ENCODE measurements around the gene NCAPH2.

Gene NCAPH2

DNA sequence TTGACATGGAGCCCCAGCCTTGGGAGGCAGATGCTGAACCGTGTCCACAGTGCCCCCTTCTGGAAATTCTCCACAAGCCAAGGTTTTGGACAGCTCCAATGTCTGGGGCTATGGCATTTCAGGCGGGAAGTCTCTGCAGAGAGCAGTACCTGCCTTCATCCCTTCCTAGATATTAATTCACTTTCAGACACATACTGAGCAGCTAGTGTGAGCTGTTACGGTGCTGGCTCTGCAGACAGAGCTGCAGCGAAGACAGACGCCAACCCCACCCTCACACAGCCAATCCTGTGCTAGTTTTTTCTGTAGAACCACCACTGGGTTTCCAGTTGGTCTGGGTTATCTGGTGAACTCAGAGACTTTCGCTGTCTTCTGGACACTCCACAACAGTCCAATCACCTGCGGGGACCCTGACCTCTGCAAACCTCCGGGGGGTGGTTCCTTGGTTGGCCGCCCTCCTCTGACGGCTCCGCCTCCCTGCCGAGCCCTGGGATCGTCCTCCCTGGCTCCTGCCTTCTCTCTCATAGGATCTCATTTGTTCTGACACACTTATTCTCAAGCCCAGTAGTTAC, 9.6 kb upstream of the NCAPH2 start (continued):
- TF ChIP-seq KLF7 (tag by site-specific recombination; IDR thresholded peaks at IDR 0.05; ENCODE audit: borderline replicate concordance) (no peak; the same call in 1 of the 2 replicates), ZNF416 (tag by site-specific recombination; IDR thresholded peaks at IDR 0.05) (no peak), IKZF3 (tag by site-specific recombination; IDR thresholded peaks at IDR 0.05) (peak; percentile 55), ZNF16 (tag by site-specific recombination; IDR thresholded peaks at IDR 0.05; ENCODE audit: low read depth) (no peak), ZNF623 (tag by site-specific recombination; IDR thresholded peaks at IDR 0.05) (no peak), ZNF830 (tag by site-specific recombination; IDR thresholded peaks at IDR 0.05; ENCODE audit: low read depth) (no peak), ZNF175 (tag by site-specific recombination; IDR thresholded peaks at IDR 0.05) (no peak), ZBTB7A (tag by site-specific recombination; IDR thresholded peaks at IDR 0.05; ENCODE audit: low read depth) (no peak), ZNF37A (tag by site-specific recombination; IDR thresholded peaks at IDR 0.05) (no peak), ZNF280C (tag by site-specific recombination; IDR thresholded peaks at IDR 0.05) (no peak), HOXC10 (CRISPR knock-in tag; IDR thresholded peaks at IDR 0.05) (no peak), YY1 (tag by site-specific recombination; IDR thresholded peaks at IDR 0.05) (no peak), OVOL3 (tag by site-specific recombination; IDR thresholded peaks at IDR 0.05) (no peak), PRDM6 (tag by site-specific recombination; IDR thresholded peaks at IDR 0.05) (no peak), ZNF184 (tag by site-specific recombination; IDR thresholded peaks at IDR 0.05) (no peak), ZNF555 (tag by site-specific recombination; conservative IDR thresholded peaks at IDR 0.05) (no peak), RBAK (tag by site-specific recombination; IDR thresholded peaks at IDR 0.05) (no peak), MEIS1 (CRISPR knock-in tag; IDR thresholded peaks at IDR 0.05; ENCODE audit: borderline replicate concordance) (no peak)
- TF ChIP-seq, protein P1, sequence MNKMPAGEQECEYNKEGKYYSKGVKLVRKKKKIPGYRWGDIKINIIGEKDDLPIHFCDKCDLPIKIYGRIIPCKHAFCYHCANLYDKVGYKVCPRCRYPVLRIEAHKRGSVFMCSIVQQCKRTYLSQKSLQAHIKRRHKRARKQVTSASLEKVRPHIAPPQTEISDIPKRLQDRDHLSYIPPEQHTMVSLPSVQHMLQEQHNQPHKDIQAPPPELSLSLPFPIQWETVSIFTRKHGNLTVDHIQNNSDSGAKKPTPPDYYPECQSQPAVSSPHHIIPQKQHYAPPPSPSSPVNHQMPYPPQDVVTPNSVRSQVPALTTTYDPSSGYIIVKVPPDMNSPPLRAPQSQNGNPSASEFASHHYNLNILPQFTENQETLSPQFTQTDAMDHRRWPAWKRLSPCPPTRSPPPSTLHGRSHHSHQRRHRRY (tag by site-specific recombination; IDR thresholded peaks at IDR 0.05) = no peak
- TF ChIP-seq, protein P2, sequence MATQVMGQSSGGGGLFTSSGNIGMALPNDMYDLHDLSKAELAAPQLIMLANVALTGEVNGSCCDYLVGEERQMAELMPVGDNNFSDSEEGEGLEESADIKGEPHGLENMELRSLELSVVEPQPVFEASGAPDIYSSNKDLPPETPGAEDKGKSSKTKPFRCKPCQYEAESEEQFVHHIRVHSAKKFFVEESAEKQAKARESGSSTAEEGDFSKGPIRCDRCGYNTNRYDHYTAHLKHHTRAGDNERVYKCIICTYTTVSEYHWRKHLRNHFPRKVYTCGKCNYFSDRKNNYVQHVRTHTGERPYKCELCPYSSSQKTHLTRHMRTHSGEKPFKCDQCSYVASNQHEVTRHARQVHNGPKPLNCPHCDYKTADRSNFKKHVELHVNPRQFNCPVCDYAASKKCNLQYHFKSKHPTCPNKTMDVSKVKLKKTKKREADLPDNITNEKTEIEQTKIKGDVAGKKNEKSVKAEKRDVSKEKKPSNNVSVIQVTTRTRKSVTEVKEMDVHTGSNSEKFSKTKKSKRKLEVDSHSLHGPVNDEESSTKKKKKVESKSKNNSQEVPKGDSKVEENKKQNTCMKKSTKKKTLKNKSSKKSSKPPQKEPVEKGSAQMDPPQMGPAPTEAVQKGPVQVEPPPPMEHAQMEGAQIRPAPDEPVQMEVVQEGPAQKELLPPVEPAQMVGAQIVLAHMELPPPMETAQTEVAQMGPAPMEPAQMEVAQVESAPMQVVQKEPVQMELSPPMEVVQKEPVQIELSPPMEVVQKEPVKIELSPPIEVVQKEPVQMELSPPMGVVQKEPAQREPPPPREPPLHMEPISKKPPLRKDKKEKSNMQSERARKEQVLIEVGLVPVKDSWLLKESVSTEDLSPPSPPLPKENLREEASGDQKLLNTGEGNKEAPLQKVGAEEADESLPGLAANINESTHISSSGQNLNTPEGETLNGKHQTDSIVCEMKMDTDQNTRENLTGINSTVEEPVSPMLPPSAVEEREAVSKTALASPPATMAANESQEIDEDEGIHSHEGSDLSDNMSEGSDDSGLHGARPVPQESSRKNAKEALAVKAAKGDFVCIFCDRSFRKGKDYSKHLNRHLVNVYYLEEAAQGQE (tag by site-specific recombination; IDR thresholded peaks at IDR 0.05) = peak; percentile 95
